Motor neuron (in vitro differentiated cells): Measurements from ENCODE around the gene SEC14L1. TPM values are rescaled to one million over a fixed set of nuclear protein-coding genes. Genes with fewer than 3 reads are reported as not detected.
A peak's percentile ranks its signal among the peaks of the same experiment; 100 is the strongest.

ENCODE experiments used
- ATAC-seq, 8 experiments: fragments of 200-7000 bp; cut with Tn5 transposase; replicated peaks in 6 of 8; 2 replicates each; pipeline ENCODE4 v1.8.0; 2021; ENCODE audit warnings: mild to moderate bottlenecking in 8 of 8, moderate library complexity in 8 of 8
- H3K27ac ChIP-seq, 2 donors: fragments of 250-450 bp; sonication (Bioruptor Pico); 2 replicates each; pipeline ENCODE4 v1.9.0; 2021; ENCODE audit warnings: antibody characterized with exemption in 2 of 2, mild to moderate bottlenecking in 2 of 2, moderate library complexity in 1 of 2
- H3K4me1 ChIP-seq, 2 donors: fragments of 250-450 bp; sonication (Bioruptor Pico); replicated peaks in 1 of 2; 2 replicates each; pipeline ENCODE4 v1.6.1; 2021; ENCODE audit warnings: antibody characterized with exemption in 2 of 2, mild to moderate bottlenecking in 2 of 2, moderate library complexity in 1 of 2
- H3K4me3 ChIP-seq, 5 donors: fragments of 250-450 bp; sonication (Bioruptor Pico); 2 replicates each; pipeline ENCODE4 v1.9.0; 2021; ENCODE audit warnings: antibody characterized with exemption in 5 of 5, mild to moderate bottlenecking in 5 of 5, moderate library complexity in 4 of 5
- WGBS, 10 experiments: fragments of 450-650 bp; shearing (Covaris generic); methylation state at CpG; one replicate each; pipeline ENCODE4 v1.0.0; 2022; 5-methylcytosine and 5-hydroxymethylcytosine counted together
- in situ Hi-C, 9 experiments: fragments of 400-800 bp; cut with MboI; loops; one replicate each; pipeline ENCODE4 v1.15.0; 2021; ENCODE audit warnings: low sequenced_read_pairs in 9 of 9, low pct_unique_long_range_greater_than_20kb in 2 of 9; ENCODE audit not compliant: unreplicated experiment in 9 of 9
- total RNA-seq, 8 experiments: library from RNA; unstranded; fragments of 300-600 nt; gene quantifications; 2 replicates each; pipeline versions ENCODE4 v1.2.3 to v1.2.4, GENCODE V29; 2022

Gene SEC14L1
- total RNA-seq, 8 experiments from 2014 or later, result 21.1 to 39.3 (median 32.4) TPM

DNA sequence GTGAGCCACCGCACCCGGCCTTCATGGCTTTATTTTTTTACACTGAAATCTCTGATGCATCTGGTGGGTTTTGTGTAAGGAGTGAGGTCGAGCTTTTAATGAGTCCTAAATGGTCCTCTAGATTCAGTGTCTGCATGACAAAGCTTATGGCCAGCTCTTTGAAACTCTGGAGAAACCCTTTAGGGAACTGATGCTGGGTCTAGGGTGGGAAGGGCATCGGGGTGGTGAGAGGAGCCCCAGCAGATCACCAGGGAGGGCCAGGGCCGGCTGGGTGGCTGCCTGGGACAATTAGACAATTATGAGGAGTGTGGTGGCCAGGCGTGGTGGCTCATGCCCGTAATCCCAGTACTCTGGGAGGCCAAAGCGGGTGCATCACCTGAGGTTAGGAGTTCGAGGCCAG lies 93.9 kb downstream of the SEC14L1 start:
- peaks cover 9 to 13% of the 10 kb centered on the region in 2 donors for H3K4me1 ChIP-seq
- H3K27ac ChIP-seq, result peak overlapping the region in 1 of 2 donors; percentile 4
- ATAC-seq, result no peak
- in situ Hi-C loops, result loop anchor here in 3 of 9 experiments (25.0 kb wide), 1 partner anchor 147 kb away; no protein-coding TSS in a partner anchor
- 60 to 94% (median 83%) methylated on average over 1 to 7 of the region's 9 CpGs; no CpG with 5 or more reads in 5 of the 10 experiments for WGBS, 10 experiments
- no peak overlapping the region for H3K4me3 ChIP-seq

DNA sequence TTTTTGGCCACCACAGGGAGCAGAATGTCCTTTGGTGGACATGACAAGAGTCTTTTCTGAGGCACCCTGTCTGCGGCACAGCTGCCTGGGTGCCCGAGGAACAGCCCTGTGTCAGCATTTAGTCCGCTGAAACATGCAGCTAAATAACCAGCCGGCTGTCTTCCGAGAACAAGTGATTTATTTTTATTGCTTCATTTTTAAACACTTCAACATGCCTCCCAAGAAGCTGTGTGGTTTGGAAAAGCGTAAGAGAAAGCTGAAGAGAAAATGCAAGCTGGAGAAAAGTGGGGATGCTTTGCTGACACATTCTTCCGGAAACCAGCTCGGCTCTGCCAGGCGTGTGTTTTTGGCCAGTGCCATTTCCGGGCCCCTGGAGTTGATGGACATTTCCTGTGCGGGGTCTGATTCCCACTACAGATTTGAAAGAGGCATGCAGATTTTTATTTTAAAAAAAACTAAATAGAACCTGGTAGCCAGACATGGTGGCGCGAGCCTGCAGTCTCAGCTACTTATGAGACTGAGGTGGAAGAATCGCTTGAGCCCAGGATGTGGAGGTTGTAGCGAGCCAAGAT lies 94.7 kb downstream of the SEC14L1 start:
- in situ Hi-C loops, result loop anchor here in 3 of 9 experiments (25.0 kb wide), 1 partner anchor 148 kb away; no protein-coding TSS in a partner anchor
- 0 to 73% (median 39%) methylated on average over 2 to 14 of the region's 15 CpGs; no CpG with 5 or more reads in 2 of the 10 experiments for WGBS, 10 experiments
- H3K4me3 ChIP-seq, result no peak overlapping the region
- H3K4me1 ChIP-seq, result peaks cover 9 to 13% of the 10 kb centered on the region in 2 donors
- H3K27ac ChIP-seq, result peak overlapping the region in 1 of 2 donors; percentile 1
- peak; percentile 19 to 83 (median 76) for ATAC-seq

DNA sequence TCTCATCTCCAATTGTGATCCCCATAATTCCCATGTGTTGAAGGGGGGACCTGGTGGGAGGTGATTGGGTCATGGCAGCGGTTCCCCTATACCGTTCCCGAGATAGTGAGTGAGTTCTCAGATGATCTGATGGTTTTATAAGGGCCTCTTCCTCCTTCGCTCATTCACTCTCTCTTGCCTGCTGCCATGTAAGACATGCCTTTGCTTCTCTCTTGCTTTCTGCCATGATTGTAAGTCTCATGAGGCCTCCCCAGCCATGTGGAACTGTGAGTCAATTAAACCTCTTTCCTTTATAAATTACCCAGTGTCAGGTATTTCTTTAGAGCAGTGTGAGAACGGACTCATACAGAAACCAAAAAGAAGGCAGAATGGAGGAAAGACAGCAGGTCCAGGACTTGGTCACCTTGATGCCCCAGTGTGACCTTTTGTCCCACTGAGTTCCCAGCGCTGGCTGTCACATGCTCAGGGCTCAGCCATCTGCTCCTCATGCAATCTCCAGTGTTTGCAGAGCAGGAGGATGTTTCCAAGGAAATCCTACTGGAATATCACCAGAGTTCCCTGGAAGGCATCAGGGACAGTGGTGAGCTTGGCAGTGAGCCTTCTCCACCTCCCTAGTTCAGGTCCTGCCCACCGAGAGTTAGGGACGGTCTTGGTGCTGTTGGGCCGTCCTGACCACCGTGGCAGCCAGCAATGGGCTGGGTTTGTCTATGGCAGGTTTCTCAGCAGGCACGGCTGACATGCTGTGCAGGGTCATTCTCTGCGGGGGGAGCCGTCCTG lies 96.7 kb downstream of the SEC14L1 start:
- Histone ChIP-seq H3K4me1 (peaks cover 17 to 18% of the 10 kb centered on the region in 2 donors), H3K4me3 (no peak overlapping the region), H3K27ac (no peak overlapping the region)
- in situ Hi-C loops, result loop anchor here in 3 of 9 experiments (25.0 kb wide), 1 partner anchor 150 kb away; no protein-coding TSS in a partner anchor
- 55 to 100% (median 81%) methylated on average over 1 to 5 of the region's 13 CpGs; no CpG with 5 or more reads in 1 of the 10 experiments for WGBS, 10 experiments
- ATAC-seq, result no peak

DNA sequence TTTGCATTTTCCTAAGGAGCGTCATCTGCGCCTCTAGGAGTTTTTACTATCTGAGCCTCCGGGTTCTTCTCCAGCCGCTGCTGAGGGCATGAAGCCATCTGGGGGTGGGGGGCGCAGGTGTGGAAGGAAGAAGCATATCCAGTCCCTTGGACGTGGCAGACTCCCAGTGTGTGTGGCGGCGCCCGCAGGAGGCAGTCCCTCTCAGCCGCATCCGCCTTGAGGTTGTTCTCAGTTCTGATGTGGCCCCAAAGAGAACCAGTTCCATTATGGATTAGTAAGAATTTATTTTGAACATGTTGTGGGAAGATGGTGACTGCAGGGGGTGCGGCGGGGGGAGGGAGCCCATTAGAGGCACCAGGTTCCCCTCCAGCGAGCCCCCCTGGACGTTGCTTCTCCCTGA lies 100.2 kb downstream of the SEC14L1 start:
- in situ Hi-C loops, result loop anchor here in 7 of 9 experiments (10.0 to 25.0 kb wide), 2 partner anchors 154 to 156 kb away; no protein-coding TSS in a partner anchor
- peaks cover 13 to 17% of the 10 kb centered on the region in 2 donors for H3K4me1 ChIP-seq
- ATAC-seq, result no peak
- no peak overlapping the region for H3K4me3 ChIP-seq
- WGBS, 10 experiments, result 80 to 98% (median 94%) methylated on average over 3 to 12 of the region's 15 CpGs; no CpG with 5 or more reads in 5 of the 10 experiments
- H3K27ac ChIP-seq, result no peak overlapping the region

DNA sequence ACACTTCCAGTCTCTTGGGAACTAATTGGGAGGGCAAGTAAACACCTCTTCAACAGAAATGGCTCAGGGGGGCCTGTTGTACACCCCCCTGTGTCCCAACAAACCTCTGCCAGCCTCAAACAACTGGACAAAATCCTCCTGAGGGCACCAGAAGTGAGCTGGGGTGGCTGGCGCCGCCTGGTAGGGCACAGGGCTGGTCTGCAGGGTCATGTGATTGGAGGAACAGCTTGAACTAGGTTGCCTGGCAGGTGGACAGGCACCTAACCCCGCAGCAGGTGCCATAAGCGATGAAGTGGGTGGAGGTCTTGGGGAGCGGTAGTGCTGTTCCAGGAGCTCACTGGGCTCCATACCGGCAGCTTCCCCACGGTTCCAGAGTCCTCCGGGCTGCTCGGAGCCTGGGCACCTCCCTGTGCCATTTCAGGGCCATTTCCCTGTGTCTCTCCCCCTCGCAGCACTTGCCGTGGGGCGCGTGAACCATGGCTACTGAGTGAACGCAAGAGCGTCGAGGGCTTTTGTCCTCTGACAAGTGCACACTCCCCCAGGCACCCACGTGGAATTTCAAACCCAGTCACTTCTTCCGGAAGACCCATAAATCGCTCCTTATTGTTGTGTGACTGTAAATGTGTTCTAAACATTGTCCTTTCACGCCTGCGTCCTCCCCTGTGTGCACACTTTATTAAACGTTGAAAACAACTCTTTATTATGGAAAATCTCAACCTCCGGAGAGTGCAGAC lies 101.5 kb downstream of the SEC14L1 start:
- peaks cover 13 to 16% of the 10 kb centered on the region in 2 donors for H3K4me1 ChIP-seq
- ATAC-seq, result peak in 5 of 8 experiments; percentile 47 to 64 (median 58)
- H3K4me3 ChIP-seq, result no peak overlapping the region
- in situ Hi-C loops, result loop anchor here in 7 of 9 experiments (10.0 to 25.0 kb wide), 2 partner anchors 155 to 157 kb away; no protein-coding TSS in a partner anchor
- H3K27ac ChIP-seq, result peak overlapping the region in 1 of 2 donors; percentile 29
- 24 to 67% (median 53%) methylated on average over 2 to 11 of the region's 23 CpGs; no CpG with 5 or more reads in 1 of the 10 experiments for WGBS, 10 experiments

DNA sequence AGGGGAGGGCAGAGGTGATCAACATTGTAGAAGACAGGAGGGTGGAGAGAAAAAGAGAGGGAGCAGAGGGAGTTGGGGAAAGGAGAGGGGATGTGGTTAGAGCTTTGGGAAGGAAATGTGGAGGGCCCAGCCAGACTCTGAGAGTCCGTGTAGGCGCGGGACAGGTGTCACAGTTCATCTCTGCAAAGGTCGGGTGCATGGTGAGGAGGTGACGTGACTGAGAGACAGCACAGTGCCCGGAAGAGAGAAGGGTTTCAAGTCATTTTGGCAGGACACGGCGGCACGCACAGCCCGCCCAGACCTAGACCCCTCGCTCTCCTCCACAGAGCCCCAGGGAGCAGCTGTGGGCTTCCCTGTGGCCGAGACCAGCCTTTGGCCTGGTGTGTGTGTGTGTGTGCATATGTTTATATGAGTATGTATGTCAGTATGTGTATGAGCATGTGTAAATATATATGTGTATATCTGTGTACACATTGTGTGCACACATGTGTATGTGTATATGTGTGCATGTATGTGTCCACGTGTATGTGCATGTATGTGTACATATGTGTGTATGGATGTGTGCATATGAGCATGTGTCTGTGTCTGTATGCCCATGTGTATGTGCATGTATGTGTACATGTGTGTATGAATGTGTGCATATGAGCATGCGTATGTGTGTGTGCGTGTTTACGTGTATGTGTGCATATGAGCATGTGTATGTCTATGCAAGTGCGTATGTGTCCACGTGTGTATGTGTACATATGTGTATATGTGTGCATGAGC lies 104.6 kb downstream of the SEC14L1 start:
- whole genome bisulfite sequencing, 10 experiments, result 56 to 80% (median 74%) methylated on average over 1 to 12 of the region's 18 CpGs; no CpG with 5 or more reads in 3 of the 10 experiments
- no peak overlapping the region for H3K27ac ChIP-seq
- peaks cover 13 to 16% of the 10 kb centered on the region in 2 donors for H3K4me1 ChIP-seq
- ATAC-seq, result no peak
- in situ Hi-C loops, result loop anchor here in 8 of 9 experiments (5.0 to 25.0 kb wide), 3 partner anchors 158 to 161 kb away; no protein-coding TSS in a partner anchor
- H3K4me3 ChIP-seq, result no peak overlapping the region

DNA sequence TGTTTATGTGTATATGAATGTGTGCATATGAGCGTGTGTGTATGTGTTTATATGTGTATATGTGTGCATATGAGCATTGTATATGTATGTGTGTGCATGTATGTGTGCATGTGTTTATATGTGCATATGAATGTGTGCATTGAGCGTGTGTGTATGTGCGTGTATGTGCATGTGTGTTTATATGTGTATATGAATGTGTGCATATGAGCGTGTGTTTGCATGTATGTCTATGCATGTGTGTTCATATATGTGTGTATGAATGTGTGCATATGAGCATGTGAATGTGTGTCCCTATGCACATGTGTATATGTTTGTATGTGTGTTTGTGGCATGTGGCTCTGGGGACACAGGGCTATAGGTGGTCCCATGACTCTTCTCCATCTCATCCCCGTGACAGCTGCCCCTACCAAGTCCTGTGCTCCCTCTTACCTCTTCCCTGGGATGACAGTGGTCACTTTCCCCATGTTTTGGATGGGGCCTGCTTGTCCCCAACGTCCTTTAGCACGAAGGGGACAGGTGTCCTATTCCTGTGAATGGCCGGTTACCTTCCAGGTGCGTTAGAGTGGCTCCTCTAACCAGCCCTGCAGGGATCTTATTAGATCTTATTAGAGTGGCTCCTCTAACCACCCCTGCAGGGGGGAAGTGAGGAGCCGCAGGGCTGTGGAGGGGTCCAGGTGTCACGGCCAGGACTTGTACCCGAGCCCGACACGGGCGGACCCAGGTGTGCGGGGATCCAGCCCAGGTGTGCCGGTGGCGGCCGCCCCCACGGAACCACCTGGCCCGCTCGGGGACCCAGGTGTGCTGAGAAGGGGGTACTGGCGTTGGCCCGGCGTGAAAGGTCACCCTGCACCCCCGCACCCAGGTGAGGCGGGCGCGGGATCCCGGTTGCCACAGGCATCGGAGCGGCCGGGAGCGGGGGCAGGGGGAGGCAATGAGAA lies 105.6 kb downstream of the SEC14L1 start:
- in situ Hi-C loops, result loop anchor here in 8 of 9 experiments (5.0 to 25.0 kb wide), 3 partner anchors 159 to 162 kb away; no protein-coding TSS in a partner anchor
- Histone ChIP-seq H3K4me3 (peak overlapping the region; percentile 28 to 43 (median 40)), H3K27ac (no peak overlapping the region), H3K4me1 (peaks cover 13 to 16% of the 10 kb centered on the region in 2 donors)
- ATAC-seq, result peak in 3 of 8 experiments; percentile 2 to 15 (median 14)
- 18 to 93% (median 67%) methylated on average over 2 to 5 of the region's 34 CpGs; no CpG with 5 or more reads in 5 of the 10 experiments for WGBS, 10 experiments

DNA sequence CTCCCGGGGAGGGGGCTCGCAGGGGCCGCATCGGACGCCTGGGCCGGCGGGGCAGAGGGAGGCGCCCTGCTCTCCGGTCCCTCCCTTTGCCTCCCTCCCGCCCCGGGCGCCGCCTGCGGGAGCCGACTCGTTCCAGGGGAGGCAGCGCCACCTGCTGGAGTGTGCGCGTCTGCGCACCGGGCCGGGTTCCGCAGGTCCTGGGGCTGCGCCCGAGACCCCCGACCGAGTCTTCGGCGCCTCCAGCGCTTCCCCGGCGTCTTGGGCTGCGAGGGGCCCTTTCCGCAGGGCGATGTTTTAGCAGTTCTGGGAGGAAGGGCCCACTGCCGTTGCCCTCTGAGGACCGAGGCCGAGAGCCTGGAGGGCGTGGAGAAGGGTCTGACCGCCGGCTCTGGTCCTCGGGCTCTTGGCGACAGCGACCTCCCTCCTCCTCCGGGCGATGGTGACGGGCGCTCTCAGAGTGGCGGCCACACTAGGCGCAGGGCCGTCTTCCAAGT lies 106.3 kb downstream of the SEC14L1 start:
- 0 to 3% (median 0%) methylated on average over 1 to 7 of the region's 51 CpGs; no CpG with 5 or more reads in 6 of the 10 experiments for WGBS, 10 experiments
- ATAC-seq, result peak; percentile 85 to 98 (median 90)
- in situ Hi-C loops, result loop anchor here in 8 of 9 experiments (5.0 to 25.0 kb wide), 3 partner anchors 160 to 162 kb away; no protein-coding TSS in a partner anchor
- peaks cover 8 to 14% of the 10 kb centered on the region in 2 donors for H3K4me1 ChIP-seq
- H3K27ac ChIP-seq, result no peak overlapping the region
- peak overlapping the region; percentile 28 to 43 (median 40) for H3K4me3 ChIP-seq

DNA sequence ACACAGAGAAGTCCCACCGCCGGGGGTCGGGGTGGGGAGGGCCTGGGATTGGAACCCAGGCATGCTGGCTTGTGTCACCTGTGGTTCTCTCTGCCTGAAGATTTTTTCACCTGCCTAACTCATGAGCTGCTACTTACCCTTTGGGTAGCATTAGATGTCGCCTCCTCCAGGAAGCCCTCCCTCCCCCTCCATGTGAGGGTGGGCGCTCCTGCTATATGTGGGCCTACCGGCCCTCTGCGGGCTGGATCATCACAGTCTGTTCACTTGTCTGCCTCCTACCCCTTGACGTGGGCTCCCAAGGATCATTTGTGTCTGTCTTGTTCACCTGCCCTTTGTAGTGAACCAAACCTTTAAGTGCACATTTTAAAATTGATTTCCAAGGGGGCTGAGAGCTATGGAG lies 106.8 kb downstream of the SEC14L1 start:
- in situ Hi-C loops, result loop anchor here in 8 of 9 experiments (5.0 to 25.0 kb wide), 3 partner anchors 160 to 163 kb away; no protein-coding TSS in a partner anchor
- ATAC-seq, result no peak
- peak overlapping the region in 4 of 5 donors; percentile 36 to 43 (median 41) for H3K4me3 ChIP-seq
- H3K27ac ChIP-seq, result no peak overlapping the region
- peaks cover 3 to 8% of the 10 kb centered on the region in 2 donors for H3K4me1 ChIP-seq
- WGBS, 10 experiments, result 20 to 46% (median 40%) methylated on average over 1 to 5 of the region's 8 CpGs; no CpG with 5 or more reads in 5 of the 10 experiments

DNA sequence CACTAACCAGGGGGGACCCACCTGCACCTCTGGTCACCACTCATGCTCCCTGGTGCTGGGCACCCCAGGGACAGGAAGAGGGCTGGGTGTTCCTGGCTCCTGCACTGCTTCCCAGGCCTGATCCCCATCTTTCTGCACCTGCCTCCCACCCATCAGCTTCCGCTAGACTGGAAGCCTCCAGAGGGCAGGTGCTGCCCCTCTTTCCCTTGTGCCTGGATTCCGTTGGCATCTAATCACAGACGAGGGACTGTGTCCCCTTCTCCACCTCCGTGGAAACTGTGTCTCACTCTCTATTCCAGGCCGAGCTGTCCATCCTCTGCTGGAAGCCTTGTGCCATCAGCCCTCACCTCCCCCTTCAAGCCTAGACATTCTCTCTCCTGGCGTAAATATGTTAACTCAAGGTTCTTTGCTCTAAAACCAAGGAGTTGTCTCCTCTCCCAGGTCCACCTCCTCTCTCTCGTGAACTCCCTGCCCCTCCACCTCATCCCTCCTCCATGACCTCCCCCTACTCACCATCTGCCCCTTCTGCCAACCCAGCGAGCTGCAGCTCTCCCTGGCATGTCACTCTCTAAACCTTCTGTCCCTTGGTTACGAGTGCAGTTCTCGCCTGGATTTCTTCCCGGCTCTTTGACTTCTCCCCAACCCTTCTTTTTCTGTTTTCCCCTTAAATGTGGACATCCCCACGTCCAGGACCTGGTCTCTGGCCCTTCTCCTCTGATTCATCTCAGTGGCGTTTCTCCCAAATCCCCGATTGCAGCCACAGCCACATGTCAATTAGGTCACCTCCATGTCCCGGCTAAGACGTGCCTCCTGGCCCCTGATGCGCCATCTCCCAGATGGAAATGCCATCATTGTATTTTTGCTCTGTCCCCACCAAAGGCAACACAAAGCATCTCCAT lies 107.7 kb downstream of the SEC14L1 start:
- in situ Hi-C loops, result loop anchor here in 8 of 9 experiments (5.0 to 25.0 kb wide), 3 partner anchors 161 to 164 kb away; no protein-coding TSS in a partner anchor
- Histone ChIP-seq H3K4me1 (no peaks in the 10 kb centered on the region), H3K27ac (no peak overlapping the region), H3K4me3 (no peak overlapping the region)
- no peak for ATAC-seq
- 18 to 92% (median 80%) methylated on average over 1 to 10 of the region's 17 CpGs; no CpG with 5 or more reads in 3 of the 10 experiments for WGBS, 10 experiments
